HG02763 (cell line): Measurements from ENCODE around the gene HAUS7.

Experiments
- ATAC-seq: cut with Tn5 transposase; IDR thresholded peaks from one replicate; pipeline ENCODE4 v1.9.1; 2021; ENCODE audit warnings: mild to moderate bottlenecking, moderate library complexity; ENCODE audit not compliant: unreplicated experiment

HAUS7 gene

GRCh38 chrX:153457136-153457825 lies 13.1 kb downstream of the HAUS7 start:
- no peak for ATAC-seq

- no peak for ATAC-seq
These were observed 13.7 kb downstream of the HAUS7 start for GRCh38 chrX:153456704-153457103.

GRCh38 chrX:153456161-153456560 lies 14.2 kb downstream of the HAUS7 start:
- no peak for ATAC-seq

GRCh38 chrX:153455571-153455970 lies 14.8 kb downstream of the HAUS7 start:
- ATAC-seq = no peak

- no peak for ATAC-seq
These were observed 15.3 kb downstream of the HAUS7 start for GRCh38 chrX:153454901-153455550.

- ATAC-seq = no peak
These were observed 19.5 kb downstream of the HAUS7 start for GRCh38 chrX:153450949-153451277.

GRCh38 chrX:153450114-153450948 lies 20.0 kb downstream of the HAUS7 start:
- no peak for ATAC-seq

GRCh38 chrX:153449368-153450113 lies 20.8 kb downstream of the HAUS7 start:
- ATAC-seq = no peak

- ATAC-seq = no peak
These were observed 21.6 kb downstream of the HAUS7 start for GRCh38 chrX:153448556-153449367.

GRCh38 chrX:153447581-153447960 lies 22.8 kb downstream of the HAUS7 start:
- ATAC-seq = no peak

- ATAC-seq = no peak
These were observed 23.3 kb downstream of the HAUS7 start for GRCh38 chrX:153446950-153447580.

GRCh38 chrX:153446636-153446936 lies 23.8 kb downstream of the HAUS7 start:
- ATAC-seq = no peak

- ATAC-seq = no peak
These were observed 24.3 kb downstream of the HAUS7 start, which contains the start of gene TREX2 for GRCh38 chrX:153445856-153446635. Gene TREX2 (minus strand): TSS chrX:153446056. CDS start chrX:153445430, 626 bp downstream.

GRCh38 chrX:153445106-153445855 lies 25.1 kb downstream of the HAUS7 start:
- no peak for ATAC-seq

- ATAC-seq = no peak
These were observed 25.9 kb downstream of the HAUS7 start for GRCh38 chrX:153444333-153445011.

GRCh38 chrX:153443476-153444332 lies 26.7 kb downstream of the HAUS7 start:
- no peak for ATAC-seq

- ATAC-seq = no peak
These were observed 27.9 kb downstream of the HAUS7 start for GRCh38 chrX:153442463-153442862.
